ENCODE data around the gene PDK3. TPM values are rescaled to one million over a fixed set of nuclear protein-coding genes. Genes with fewer than 3 reads are reported as not detected.

The PDK3 gene
- total RNA-seq, 4 donors from 2014 or later = 15.2 to 25.9 (median 24.0) TPM

DNA sequence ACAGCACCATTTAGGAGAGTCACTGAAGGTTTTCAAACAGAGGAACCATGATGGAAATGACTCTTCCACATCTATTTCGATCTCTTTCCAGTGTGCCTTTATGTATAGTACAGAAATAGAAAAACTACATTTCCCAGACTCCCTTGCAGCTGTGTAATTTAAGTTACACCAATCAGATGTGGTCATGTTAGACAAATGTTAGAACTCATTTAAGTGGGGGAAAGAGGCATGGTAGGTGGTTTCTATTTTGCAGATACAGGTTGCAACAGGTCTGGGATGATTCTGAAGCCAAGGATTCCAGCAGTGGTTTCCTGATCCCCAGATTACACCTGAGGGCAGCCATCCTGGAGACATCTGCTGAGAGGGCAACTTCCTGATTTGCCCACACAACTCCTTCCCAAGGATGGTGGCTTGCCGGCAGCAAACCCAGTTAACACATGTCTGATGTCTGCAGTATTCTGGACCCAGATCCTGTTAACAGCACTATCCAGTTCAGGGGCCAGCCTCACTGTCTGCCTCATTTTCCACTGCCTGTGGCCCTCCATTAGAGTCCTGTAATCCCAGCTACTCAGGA lies 38.7 kb upstream of the PDK3 start:
- intact Hi-C loops (cut with DNase I) = no loop called here

DNA sequence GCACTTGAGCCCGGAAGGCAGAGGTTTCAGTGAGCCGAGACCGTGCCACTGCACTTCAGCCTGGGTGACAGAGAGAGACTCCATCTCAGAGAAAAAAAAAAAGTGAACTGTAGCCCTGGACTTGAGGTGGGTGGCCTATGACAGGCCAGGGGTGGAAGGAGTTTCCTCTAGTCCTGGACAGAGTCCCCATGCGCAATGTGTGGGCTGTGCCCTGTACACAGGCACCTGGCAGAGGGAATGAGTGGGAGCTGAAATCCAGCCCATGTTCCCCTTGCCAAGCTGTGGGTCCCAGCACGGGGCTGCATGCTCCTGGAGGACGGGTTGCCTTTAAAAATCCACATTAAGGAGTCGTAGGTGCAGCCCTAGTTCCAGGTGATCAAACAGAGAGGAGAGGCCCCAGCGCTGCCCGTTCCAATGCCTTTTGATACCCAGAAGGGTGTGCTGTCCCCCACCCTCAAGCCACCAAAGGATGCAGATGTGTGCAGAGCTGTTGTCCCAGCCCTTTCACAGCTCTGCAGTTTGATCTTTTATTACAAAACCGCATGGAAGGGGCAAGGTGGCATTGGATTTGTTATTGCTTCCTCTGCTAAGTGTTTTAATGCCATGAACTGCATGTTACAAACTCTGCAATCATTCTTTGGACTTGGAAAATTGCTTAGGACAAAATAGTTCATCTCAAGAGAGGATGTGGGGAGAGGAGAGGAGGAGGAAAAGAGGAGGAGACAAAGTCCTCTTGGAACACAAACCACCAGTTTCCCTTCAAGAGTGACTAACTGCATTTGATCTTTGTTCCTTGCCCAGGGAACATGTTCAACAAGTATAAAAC lies 38.0 kb upstream of the PDK3 start:
- Histone ChIP-seq H3K9me3 (no peaks in the 10 kb centered on the region), H3K27me3 (no peaks in the 10 kb centered on the region), H3K27ac (no peak overlapping the region), H3K4me1 (peaks cover 0 to 10% of the 10 kb centered on the region in 2 donors), H3K4me3 (replicated peaks in 1 of 3) (no peak overlapping the region), H3K36me3 (no peaks in the 10 kb centered on the region)
- TF ChIP-seq POLR2A (IDR thresholded peaks at IDR 0.05) = no peak
- TF ChIP-seq, protein P1, sequence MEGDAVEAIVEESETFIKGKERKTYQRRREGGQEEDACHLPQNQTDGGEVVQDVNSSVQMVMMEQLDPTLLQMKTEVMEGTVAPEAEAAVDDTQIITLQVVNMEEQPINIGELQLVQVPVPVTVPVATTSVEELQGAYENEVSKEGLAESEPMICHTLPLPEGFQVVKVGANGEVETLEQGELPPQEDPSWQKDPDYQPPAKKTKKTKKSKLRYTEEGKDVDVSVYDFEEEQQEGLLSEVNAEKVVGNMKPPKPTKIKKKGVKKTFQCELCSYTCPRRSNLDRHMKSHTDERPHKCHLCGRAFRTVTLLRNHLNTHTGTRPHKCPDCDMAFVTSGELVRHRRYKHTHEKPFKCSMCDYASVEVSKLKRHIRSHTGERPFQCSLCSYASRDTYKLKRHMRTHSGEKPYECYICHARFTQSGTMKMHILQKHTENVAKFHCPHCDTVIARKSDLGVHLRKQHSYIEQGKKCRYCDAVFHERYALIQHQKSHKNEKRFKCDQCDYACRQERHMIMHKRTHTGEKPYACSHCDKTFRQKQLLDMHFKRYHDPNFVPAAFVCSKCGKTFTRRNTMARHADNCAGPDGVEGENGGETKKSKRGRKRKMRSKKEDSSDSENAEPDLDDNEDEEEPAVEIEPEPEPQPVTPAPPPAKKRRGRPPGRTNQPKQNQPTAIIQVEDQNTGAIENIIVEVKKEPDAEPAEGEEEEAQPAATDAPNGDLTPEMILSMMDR (IDR thresholded peaks at IDR 0.05) = no peak
- intact Hi-C loops (cut with DNase I) = no loop called here
- whole genome bisulfite sequencing, 2 donors = 78 to 89% methylated on average over 5 to 7 of the region's 10 CpGs
- no peak for DNase-seq

More for the DNA sequence above, 38.7 kb upstream of the PDK3 start:
- Histone ChIP-seq H3K27ac (no peak overlapping the region), H3K4me3 (replicated peaks in 1 of 3) (no peak overlapping the region), H3K9me3 (no peaks in the 10 kb centered on the region), H3K36me3 (no peaks in the 10 kb centered on the region), H3K4me1 (peaks cover 0 to 10% of the 10 kb centered on the region in 2 donors), H3K27me3 (no peaks in the 10 kb centered on the region)
- no peak for DNase-seq
- TF ChIP-seq, protein P1 (IDR thresholded peaks at IDR 0.05) = no peak
- TF ChIP-seq POLR2A (IDR thresholded peaks at IDR 0.05) = no peak
- WGBS, 2 donors = 86 to 93% methylated on average over 1 to 2 of the region's 2 CpGs

DNA sequence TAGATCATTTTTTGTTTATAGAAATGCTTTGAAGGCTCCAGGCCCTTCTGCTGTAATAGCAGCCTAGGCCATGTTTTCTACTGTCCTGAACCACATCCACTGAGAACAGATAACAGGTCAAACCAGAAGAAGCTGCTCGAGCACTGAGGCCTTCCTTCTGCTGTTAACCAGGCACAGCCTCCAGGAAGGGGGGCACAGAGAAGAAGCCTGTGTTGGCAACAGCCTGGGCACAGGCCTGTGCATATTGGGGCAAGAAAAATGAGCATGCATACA lies 37.4 kb upstream of the PDK3 start:
- H3K4me1 ChIP-seq = peaks cover 0 to 10% of the 10 kb centered on the region in 2 donors
- H3K9me3 ChIP-seq = no peaks in the 10 kb centered on the region
- H3K4me3 ChIP-seq (replicated peaks in 1 of 3) = no peak overlapping the region
- WGBS, 2 donors = 50 to 86% methylated on average over 1 of the region's 1 CpG
- H3K27me3 ChIP-seq = no peaks in the 10 kb centered on the region
- H3K36me3 ChIP-seq = no peaks in the 10 kb centered on the region
- no peak for DNase-seq
- no peak for TF ChIP-seq POLR2A (IDR thresholded peaks at IDR 0.05)
- TF ChIP-seq, protein P1 (IDR thresholded peaks at IDR 0.05) = no peak
- intact Hi-C loops (cut with DNase I) = no loop called here
- no peak overlapping the region for H3K27ac ChIP-seq

DNA sequence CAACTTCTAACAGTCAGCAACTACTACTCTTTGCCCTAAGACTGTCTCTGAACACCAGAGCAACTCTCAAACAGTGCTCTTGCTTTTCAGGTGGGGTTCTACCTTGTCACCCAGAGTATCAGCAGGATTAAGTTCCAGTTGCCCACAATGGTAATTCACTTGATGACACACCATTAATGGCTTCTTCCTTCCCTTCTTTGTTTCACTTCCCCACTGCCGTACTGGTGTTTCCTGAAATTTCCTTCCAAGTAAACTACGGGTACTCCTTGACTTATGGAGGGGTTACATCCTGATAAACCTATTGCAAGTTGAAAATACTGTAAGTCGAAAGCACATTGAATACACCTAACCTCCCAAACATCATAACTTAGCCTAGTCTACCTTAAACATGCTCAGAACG lies 36.6 kb upstream of the PDK3 start:
- no peak overlapping the region for H3K27ac ChIP-seq
- no peak overlapping the region for H3K4me3 ChIP-seq (replicated peaks in 1 of 3)
- WGBS, 2 donors = 74 to 93% methylated on average over 4 of the region's 4 CpGs
- H3K4me1 ChIP-seq = peaks cover 0 to 9% of the 10 kb centered on the region in 2 donors
- intact Hi-C loops (cut with DNase I) = no loop called here
- DNase-seq = no peak
- no peaks in the 10 kb centered on the region for H3K9me3 ChIP-seq
- no peaks in the 10 kb centered on the region for H3K27me3 ChIP-seq
- no peaks in the 10 kb centered on the region for H3K36me3 ChIP-seq
- no peak for TF ChIP-seq POLR2A (IDR thresholded peaks at IDR 0.05)
- TF ChIP-seq, protein P1 (IDR thresholded peaks at IDR 0.05) = no peak

DNA sequence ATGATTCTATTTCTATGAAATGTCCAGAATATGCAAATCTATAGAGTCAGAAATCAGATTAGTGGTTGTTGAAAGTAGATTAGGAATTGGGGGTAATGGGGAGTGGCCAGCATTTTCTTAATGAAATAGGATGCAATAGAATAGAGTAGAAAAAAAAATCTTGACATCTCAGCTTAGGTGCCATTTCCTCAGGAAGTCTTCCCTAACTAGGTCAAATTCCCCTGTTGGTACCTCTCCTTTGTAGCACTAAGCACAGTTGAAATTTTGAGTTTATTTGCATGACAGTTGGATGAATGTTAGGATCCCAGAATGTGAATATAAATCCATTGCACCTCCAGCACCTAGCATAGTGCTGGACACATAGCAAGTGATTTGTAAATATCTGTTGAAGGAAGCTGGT lies 30.0 kb upstream of the PDK3 start:
- no peaks in the 10 kb centered on the region for H3K4me1 ChIP-seq
- intact Hi-C loops (cut with DNase I) = no loop called here
- H3K27ac ChIP-seq = no peak overlapping the region
- TF ChIP-seq, protein P1 (IDR thresholded peaks at IDR 0.05) = no peak
- TF ChIP-seq POLR2A (IDR thresholded peaks at IDR 0.05) = no peak
- no peaks in the 10 kb centered on the region for H3K36me3 ChIP-seq
- H3K9me3 ChIP-seq = no peaks in the 10 kb centered on the region
- H3K27me3 ChIP-seq = no peaks in the 10 kb centered on the region
- no peak for DNase-seq
- no peak overlapping the region for H3K4me3 ChIP-seq (replicated peaks in 1 of 3)
